Measurements from ENCODE around the gene TEX261. TPM values are rescaled to one million over a fixed set of nuclear protein-coding genes. Genes with fewer than 3 reads are reported as not detected.
A peak's percentile ranks its signal among the peaks of the same experiment; 100 is the strongest.
"Not testable (repeated sequence)": the region's sequence is repeated elsewhere in the genome, so short reads cannot be mapped to it uniquely, and the experiment has no call there.

TEX261 gene
- total and polyA plus RNA-seq, 4 experiments from 2014 or later = 39.6 to 70.0 (median 52.1) TPM

DNA sequence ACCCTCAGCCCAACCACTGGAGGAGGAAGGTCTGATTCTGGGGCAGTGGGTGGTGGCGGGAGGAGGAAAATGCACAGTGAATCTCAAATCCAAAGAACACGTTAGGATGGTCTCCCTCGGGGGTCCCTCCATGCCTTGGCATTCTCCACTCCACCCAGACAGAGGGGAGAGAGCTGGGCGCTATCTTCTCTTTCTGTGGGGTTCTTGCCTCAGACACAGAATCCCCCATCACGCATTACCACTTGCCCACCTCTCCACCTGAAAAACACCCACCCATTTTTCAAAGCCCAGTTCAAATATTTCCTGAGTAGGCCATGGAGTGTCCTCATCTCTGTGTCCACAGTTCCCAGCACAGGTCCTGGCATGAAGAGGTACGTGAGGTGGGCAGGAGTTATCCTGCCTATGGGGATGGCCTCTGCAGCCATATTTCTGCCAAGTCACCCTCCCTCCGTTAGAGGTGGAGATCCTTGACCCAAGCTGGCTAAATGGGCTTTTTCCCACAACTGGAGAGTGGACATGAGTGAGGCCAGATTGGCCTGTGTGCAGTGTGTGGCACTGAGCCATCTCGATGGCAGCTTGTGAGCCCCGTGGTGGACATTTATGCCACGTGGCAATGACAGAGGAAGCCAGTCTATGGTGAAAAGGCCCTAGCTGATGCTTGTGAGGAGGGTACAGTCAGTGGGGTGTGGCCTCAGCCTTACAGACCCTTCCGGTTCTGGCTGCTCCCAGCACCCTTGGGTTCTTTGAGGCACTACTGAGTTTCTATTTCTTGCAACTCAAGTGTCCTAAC lies 9.5 kb upstream of the TEX261 start:
- Histone ChIP-seq H3K36me3 (ENCODE audit: insufficient read depth, low read length) (no peaks in the 10 kb centered on the region), H3K4me3 (ENCODE audit: low read length in 2 of 2) (no peak overlapping the region), H3K9me3 (ENCODE audit: control insufficient read depth in 1 of 2, low read length in 2 of 2) (no peaks in the 10 kb centered on the region), H3K27ac (ENCODE audit: low read depth, low read length) (no peak overlapping the region), H3K27me3 (ENCODE audit: insufficient read depth, low read length) (no peaks in the 10 kb centered on the region), H3K4me1 (ENCODE audit: insufficient read depth, low read length) (peaks cover 14% of the 10 kb centered on the region)
- Mint-ChIP-seq H3K4me3 (no peak overlapping the region), H3K9me3 (no peaks in the 10 kb centered on the region), H3K4me1 (peaks cover 2 to 11% (median 10%) of the 10 kb centered on the region in 4 donors), H3K36me3 (no peaks in the 10 kb centered on the region), H3K27me3 (peaks cover 3 to 8% of the 10 kb centered on the region in 2 donors), H3K27ac (peak overlapping the region in 1 of 7 donors; percentile 24)
- intact Hi-C loops (cut with micrococcal nuclease) = no loop called here
- DNase-seq = no peak
- ChIA-PET CTCF (ENCODE audit: partially characterized antibody) (interaction anchor here (1.1 to 6.2 kb wide), 2 partner anchors 19 to 38 kb away, joined by 3 to 75 read pairs; no protein-coding TSS in a partner anchor), POLR2A (ENCODE audit: partially characterized antibody) (interaction anchor here (1.3 kb wide), 1 partner anchor 64 kb away, joined by 5 read pairs; the partner anchor contains the start of gene NAGK)

DNA sequence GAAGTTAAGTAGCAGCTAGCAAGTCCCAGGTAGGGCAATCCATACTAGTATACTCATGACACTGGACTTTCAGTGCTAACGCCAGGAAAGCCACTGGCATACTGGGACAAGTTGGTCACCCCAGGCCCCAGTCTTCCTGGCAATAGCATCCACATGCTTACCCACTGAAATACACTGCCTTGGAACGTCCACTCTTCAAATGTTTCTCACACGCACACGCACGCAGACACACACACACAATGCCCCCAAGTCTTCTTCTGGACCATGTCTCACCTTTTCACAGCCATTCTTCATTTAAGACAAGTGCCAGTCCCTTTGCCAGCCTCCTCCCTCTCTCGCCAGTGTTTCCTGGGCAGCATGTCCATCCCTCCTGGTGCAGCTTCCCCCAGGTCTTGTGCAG lies 8.7 kb upstream of the TEX261 start:
- Mint-ChIP-seq H3K27me3 (peaks cover 3 to 7% of the 10 kb centered on the region in 2 donors), H3K4me3 (no peak overlapping the region), H3K9me3 (no peaks in the 10 kb centered on the region), H3K27ac (peak overlapping the region in 1 of 7 donors; percentile 42), H3K4me1 (peaks cover 3 to 11% (median 10%) of the 10 kb centered on the region in 4 donors), H3K36me3 (no peaks in the 10 kb centered on the region)
- POLR2A ChIA-PET (ENCODE audit: partially characterized antibody) = no interaction called here
- CTCF ChIA-PET (ENCODE audit: partially characterized antibody) = interaction anchor here (6.2 kb wide), 1 partner anchor 18 kb away, joined by 75 read pairs; no protein-coding TSS in a partner anchor
- Histone ChIP-seq H3K36me3 (ENCODE audit: insufficient read depth, low read length) (no peaks in the 10 kb centered on the region), H3K4me3 (ENCODE audit: low read length in 2 of 2) (no peak overlapping the region), H3K4me1 (ENCODE audit: insufficient read depth, low read length) (peaks cover 15% of the 10 kb centered on the region), H3K27me3 (ENCODE audit: insufficient read depth, low read length) (no peaks in the 10 kb centered on the region), H3K9me3 (ENCODE audit: control insufficient read depth in 1 of 2, low read length in 2 of 2) (no peaks in the 10 kb centered on the region), H3K27ac (ENCODE audit: low read depth, low read length) (no peak overlapping the region)
- no peak for DNase-seq
- intact Hi-C loops (cut with micrococcal nuclease) = no loop called here

DNA sequence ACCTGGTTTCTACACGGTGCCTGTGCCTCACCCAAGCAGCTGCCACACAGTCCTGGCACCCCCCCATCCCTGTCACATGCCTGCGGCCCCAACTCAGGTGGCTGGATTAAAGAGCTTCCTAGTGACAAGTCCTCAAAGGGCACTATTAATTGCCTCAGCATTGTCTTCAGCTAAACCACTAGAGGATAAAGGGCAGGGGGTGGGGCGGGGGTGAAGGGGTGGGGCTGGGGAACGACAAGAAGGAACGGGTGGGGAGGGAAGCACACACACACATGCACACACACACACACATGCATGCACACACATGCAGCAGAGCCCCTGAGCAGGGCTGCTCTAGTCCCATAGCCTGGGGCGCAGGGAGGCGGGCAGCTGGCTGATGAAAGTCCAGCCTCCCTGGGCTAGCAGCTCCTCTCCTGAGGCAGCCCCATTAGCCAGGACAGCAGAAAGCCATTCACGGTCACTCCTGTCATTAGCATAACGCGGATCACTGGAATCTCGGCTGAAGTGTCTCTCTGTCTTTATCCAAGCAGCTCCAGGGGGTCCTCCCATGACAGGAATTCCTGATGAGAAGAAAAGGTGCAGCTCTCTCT lies 7.4 kb upstream of the TEX261 start:
- Mint-ChIP-seq H3K4me1 (peaks cover 3 to 11% (median 10%) of the 10 kb centered on the region in 4 donors), H3K4me3 (no peak overlapping the region), H3K27me3 (peaks cover 1 to 2% of the 10 kb centered on the region in 2 donors), H3K9me3 (no peaks in the 10 kb centered on the region), H3K27ac (peak overlapping the region in 1 of 7 donors; percentile 29), H3K36me3 (no peaks in the 10 kb centered on the region)
- DNase-seq = no peak
- ChIA-PET CTCF (ENCODE audit: partially characterized antibody) (interaction anchor here (0.7 to 6.2 kb wide), 11 partner anchors 8 to 66 kb away, joined by 3 to 75 read pairs (median 8); partner anchors contain the start of gene NAGK), POLR2A (ENCODE audit: partially characterized antibody) (interaction anchor here (0.9 to 2.1 kb wide), 3 partner anchors 9 to 66 kb away, joined by 3 to 6 read pairs (median 6); partner anchors contain the start of gene NAGK)
- intact Hi-C loops (cut with micrococcal nuclease) = loop anchor here (1.0 to 2.0 kb wide), 2 partner anchors 17 to 37 kb away; no protein-coding TSS in a partner anchor
- Histone ChIP-seq H3K36me3 (ENCODE audit: insufficient read depth, low read length) (no peaks in the 10 kb centered on the region), H3K27me3 (ENCODE audit: insufficient read depth, low read length) (no peaks in the 10 kb centered on the region), H3K4me1 (ENCODE audit: insufficient read depth, low read length) (peaks cover 15% of the 10 kb centered on the region), H3K9me3 (ENCODE audit: control insufficient read depth in 1 of 2, low read length in 2 of 2) (no peaks in the 10 kb centered on the region), H3K4me3 (ENCODE audit: low read length in 2 of 2) (no peak overlapping the region), H3K27ac (ENCODE audit: low read depth, low read length) (no peak overlapping the region)

GRCh38 chr2:71001592-71001927 lies 6.9 kb upstream of the TEX261 start:
- Mint-ChIP-seq H3K9me3 (no peaks in the 10 kb centered on the region), H3K36me3 (no peaks in the 10 kb centered on the region), H3K27ac (peak overlapping the region in 2 of 7 donors; percentile 29 to 66), H3K27me3 (peaks cover 1 to 2% of the 10 kb centered on the region in 2 donors), H3K4me1 (peaks cover 3 to 11% (median 10%) of the 10 kb centered on the region in 4 donors), H3K4me3 (no peak overlapping the region)
- CTCF ChIA-PET (ENCODE audit: partially characterized antibody) = interaction anchor here (0.6 to 6.2 kb wide), 13 partner anchors 8 to 225 kb away, joined by 3 to 75 read pairs (median 7); partner anchors contain the start of genes ANKRD53, NAGK and PAIP2B
- POLR2A ChIA-PET (ENCODE audit: partially characterized antibody) = interaction anchor here (0.9 to 2.1 kb wide), 4 partner anchors 8 to 67 kb away, joined by 3 to 6 read pairs (median 4); partner anchors contain the start of gene NAGK
- Histone ChIP-seq H3K27ac (ENCODE audit: low read depth, low read length) (no peak overlapping the region), H3K9me3 (ENCODE audit: control insufficient read depth in 1 of 2, low read length in 2 of 2) (no peaks in the 10 kb centered on the region), H3K4me1 (ENCODE audit: insufficient read depth, low read length) (peaks cover 15% of the 10 kb centered on the region), H3K36me3 (ENCODE audit: insufficient read depth, low read length) (no peaks in the 10 kb centered on the region), H3K27me3 (ENCODE audit: insufficient read depth, low read length) (no peaks in the 10 kb centered on the region), H3K4me3 (ENCODE audit: low read length in 2 of 2) (no peak overlapping the region)
- no peak for DNase-seq
- intact Hi-C loops (cut with micrococcal nuclease) = loop anchor here (1.0 to 2.0 kb wide), 2 partner anchors 17 to 36 kb away; no protein-coding TSS in a partner anchor

GRCh38 chr2:71000780-71001591 lies 6.3 kb upstream of the TEX261 start:
- POLR2A ChIA-PET (ENCODE audit: partially characterized antibody) = interaction anchor here (0.7 to 2.1 kb wide), 5 partner anchors 8 to 67 kb away, joined by 3 to 6 read pairs (median 3); partner anchors contain the start of gene NAGK
- H3K4me1 ChIP-seq (ENCODE audit: insufficient read depth, low read length) = peaks cover 15% of the 10 kb centered on the region
- H3K9me3 Mint-ChIP-seq = no peaks in the 10 kb centered on the region
- peak overlapping the region in 5 of 7 donors; percentile 24 to 85 (median 66) for H3K27ac Mint-ChIP-seq
- peak overlapping the region; percentile 23 to 75 (median 58) for H3K4me3 Mint-ChIP-seq
- H3K4me1 Mint-ChIP-seq = peaks cover 4 to 13% (median 11%) of the 10 kb centered on the region in 4 donors
- H3K36me3 Mint-ChIP-seq = no peaks in the 10 kb centered on the region
- H3K27ac ChIP-seq (ENCODE audit: low read depth, low read length) = no peak overlapping the region
- H3K36me3 ChIP-seq (ENCODE audit: insufficient read depth, low read length) = no peaks in the 10 kb centered on the region
- H3K27me3 Mint-ChIP-seq = peaks cover 1 to 2% of the 10 kb centered on the region in 2 donors
- H3K9me3 ChIP-seq (ENCODE audit: control insufficient read depth in 1 of 2, low read length in 2 of 2) = no peaks in the 10 kb centered on the region
- intact Hi-C loops (cut with micrococcal nuclease) = loop anchor here (1.0 to 2.0 kb wide), 2 partner anchors 16 to 36 kb away; no protein-coding TSS in a partner anchor
- H3K4me3 ChIP-seq (ENCODE audit: low read length in 2 of 2) = peak overlapping the region in 1 of 2 donors; percentile 13
- CTCF ChIA-PET (ENCODE audit: partially characterized antibody) = interaction anchor here (0.6 to 6.2 kb wide), 12 partner anchors 8 to 226 kb away, joined by 3 to 75 read pairs (median 8); partner anchors contain the start of genes ANKRD53, NAGK and PAIP2B
- H3K27me3 ChIP-seq (ENCODE audit: insufficient read depth, low read length) = no peaks in the 10 kb centered on the region
- DNase-seq = peak; percentile 76 to 78 (median 76)

DNA sequence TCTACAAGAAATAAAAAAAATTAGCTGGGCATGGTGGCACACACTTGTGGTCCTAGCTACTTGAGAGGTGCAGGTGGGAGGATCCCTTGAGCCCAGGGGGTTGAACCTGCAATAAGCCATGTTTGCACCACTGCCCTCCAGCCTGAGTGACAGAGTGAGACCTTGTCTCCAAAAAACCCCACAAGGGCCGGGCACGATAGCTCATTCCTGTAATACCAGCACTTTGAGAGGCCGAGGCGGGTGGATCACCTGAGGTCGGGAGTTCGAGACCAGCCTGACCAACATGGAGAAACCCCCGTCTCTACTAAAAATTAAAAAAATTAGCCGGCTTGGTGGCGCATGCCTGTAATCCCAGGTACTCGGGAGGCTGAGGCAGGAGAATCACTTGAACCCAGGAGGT lies 5.3 kb upstream of the TEX261 start:
- not testable (repeated sequence) for DNase-seq; H3K36me3 Mint-ChIP-seq; H3K9me3 Mint-ChIP-seq; H3K27ac ChIP-seq (ENCODE audit: low read depth, low read length); H3K4me3 ChIP-seq (ENCODE audit: low read length in 2 of 2); H3K27me3 ChIP-seq (ENCODE audit: insufficient read depth, low read length); H3K27me3 Mint-ChIP-seq; H3K36me3 ChIP-seq (ENCODE audit: insufficient read depth, low read length); H3K9me3 ChIP-seq (ENCODE audit: control insufficient read depth in 1 of 2, low read length in 2 of 2)
- intact Hi-C loops (cut with micrococcal nuclease) = loop anchor here (2.0 kb wide), 1 partner anchor 15 kb away; no protein-coding TSS in a partner anchor
- H3K4me3 Mint-ChIP-seq = peak overlapping the region in 1 of 8 donors; percentile 42
- H3K27ac Mint-ChIP-seq = peak overlapping the region in 1 of 7 donors; percentile 21
- H3K4me1 Mint-ChIP-seq = peaks cover 9 to 21% (median 17%) of the 10 kb centered on the region in 4 donors
- POLR2A ChIA-PET (ENCODE audit: partially characterized antibody) = interaction anchor here (0.7 to 2.1 kb wide), 2 partner anchors 15 to 68 kb away, joined by 3 to 6 read pairs; no protein-coding TSS in a partner anchor
- CTCF ChIA-PET (ENCODE audit: partially characterized antibody) = interaction anchor here (2.2 to 6.2 kb wide), 3 partner anchors 9 to 34 kb away, joined by 10 to 75 read pairs (median 33); no protein-coding TSS in a partner anchor
- H3K4me1 ChIP-seq (ENCODE audit: insufficient read depth, low read length) = peaks cover 21% of the 10 kb centered on the region
